ENCODE measurements around the gene GADD45GIP1.

GADD45GIP1 gene

GRCh38 chr19:12913011-12913561 is 43.9 kb downstream of the GADD45GIP1 start:
- DNase-seq (ENCODE audit: low read depth in 3 of 3, low spot score in 1 of 3): no peak

- DNase-seq (ENCODE audit: low read depth in 3 of 3, low spot score in 1 of 3): no peak
Measured at GRCh38 chr19:12912571-12912970, 44.5 kb downstream of the GADD45GIP1 start.

- no peak for DNase-seq (ENCODE audit: low read depth in 3 of 3, low spot score in 1 of 3)
Measured at GRCh38 chr19:12907166-12907565, 49.9 kb downstream of the GADD45GIP1 start.
